HL-60/S4 treated with phorbol 12-myristate 13-acetate at 8.2 ng/mL for 4 days and 3 days (cell line): Measurements from ENCODE around the gene ZNF367.

ENCODE experiments used
- in situ Hi-C: fragments of 300-500 bp; cut with MboI; formaldehyde crosslinking; loops from 2 replicates; pipeline ENCODE4 v1.15.0; 2022; ENCODE audit warnings: low sequenced_read_pairs

The ZNF367 gene

DNA sequence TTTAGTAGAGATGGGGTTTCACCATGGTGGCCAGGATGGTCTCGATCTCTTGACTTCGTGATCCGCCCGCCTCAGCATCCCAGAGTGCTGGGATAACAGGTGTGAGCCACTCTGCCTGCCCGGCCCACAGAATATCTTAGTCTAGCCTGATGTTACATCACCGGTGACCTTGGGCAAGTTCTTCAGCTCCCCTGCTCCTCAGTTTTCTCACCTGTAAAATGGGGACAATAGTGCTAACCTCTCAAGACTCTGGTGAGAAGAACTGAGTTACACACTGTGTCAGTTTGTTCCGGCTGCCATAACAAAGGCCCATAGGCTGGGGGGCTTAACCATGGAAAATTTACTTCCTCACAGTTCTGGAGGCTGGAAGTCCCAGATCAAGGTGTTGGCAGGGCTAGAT lies 19.3 kb upstream of the ZNF367 start:
- in situ Hi-C loops, result no loop called here

DNA sequence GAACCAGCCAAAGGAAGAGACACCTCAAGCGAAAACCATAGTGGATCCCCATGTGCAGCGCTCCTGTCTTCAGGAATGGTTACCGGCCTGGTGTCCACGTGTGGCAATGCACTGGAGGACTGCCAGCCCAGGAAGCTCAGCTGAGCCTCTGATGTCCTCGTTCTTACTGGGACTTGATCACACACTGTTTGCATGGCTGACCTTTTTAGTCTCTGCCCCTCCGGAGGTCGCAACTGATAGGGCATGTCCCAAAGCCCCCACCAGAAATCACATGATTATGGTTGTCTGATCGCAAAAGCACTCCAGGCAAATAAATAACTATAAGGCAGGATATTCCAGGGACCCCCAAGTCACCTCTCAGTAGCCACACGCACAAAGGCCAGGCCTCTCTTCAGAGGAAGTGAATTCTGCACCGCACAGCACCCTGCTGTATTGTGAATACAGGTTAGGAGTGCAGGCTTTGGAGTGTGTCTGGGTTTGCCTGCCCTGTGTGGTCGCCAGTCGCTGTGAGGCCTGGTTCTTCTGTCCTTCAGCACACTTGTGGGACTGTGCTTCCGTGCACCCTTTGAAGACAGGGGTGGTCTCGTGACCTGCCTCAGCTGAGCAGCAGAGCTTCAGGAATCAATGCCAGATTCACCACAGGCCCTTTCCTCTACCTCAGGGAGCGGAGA lies 18.4 kb upstream of the ZNF367 start:
- in situ Hi-C loops, result no loop called here

DNA sequence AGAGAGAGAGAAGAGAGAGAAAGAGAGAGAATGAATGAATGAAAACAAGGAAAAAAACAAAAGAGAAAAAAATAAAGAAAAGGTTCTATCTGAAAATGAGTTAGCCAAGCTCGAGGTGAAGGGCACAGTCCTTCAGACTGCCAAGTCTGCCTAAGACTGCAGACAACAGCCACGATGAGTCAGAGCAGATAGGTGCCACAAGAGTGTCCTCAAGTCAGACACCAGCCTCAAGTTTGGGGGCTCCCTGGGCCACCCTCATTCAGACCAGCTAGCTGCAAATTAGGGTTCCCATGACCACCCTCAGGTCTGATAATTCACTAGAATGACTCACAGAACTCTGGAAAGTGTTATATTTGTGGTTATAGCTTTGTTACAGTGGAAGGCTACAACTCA lies 17.9 kb upstream of the ZNF367 start:
- in situ Hi-C loops, result no loop called here

DNA sequence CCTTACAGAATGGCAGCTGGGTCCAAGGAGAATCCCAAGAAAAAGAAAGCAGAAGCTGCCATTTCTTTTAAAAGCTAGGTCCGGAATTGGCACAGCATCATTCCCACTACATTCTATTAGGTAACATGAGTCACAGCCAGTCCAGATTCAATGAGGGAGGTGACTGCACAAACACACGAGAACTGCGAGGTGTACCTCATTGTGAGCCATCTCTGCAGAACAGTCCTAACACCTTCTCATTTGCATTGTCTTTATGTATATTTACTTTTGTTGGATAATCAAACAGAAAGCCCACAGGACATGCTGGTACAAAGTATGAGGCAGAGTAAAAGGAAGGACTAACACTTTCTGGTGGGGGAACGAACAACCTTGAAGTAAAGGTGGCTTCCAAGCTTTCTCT lies 17.2 kb upstream of the ZNF367 start:
- in situ Hi-C loops, result no loop called here

DNA sequence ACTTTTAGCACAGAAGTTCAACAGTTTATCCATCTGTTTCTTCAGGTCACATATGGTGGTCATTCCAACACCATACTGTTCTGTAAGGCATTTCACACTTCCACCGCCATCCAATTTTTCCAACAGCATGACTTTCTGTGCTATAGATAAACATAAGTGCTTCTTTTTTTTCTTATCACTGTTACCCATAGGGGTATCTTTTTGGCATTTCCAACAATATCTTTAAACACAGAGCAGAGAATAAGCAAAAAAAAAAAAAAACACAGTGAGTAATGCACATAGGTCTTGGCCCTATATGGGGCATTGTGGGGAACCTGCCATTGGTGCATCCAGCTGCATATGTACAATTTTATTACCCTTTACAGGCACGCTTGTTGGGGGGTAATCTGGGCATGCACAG lies 12.2 kb upstream of the ZNF367 start:
- in situ Hi-C loops, result no loop called here

DNA sequence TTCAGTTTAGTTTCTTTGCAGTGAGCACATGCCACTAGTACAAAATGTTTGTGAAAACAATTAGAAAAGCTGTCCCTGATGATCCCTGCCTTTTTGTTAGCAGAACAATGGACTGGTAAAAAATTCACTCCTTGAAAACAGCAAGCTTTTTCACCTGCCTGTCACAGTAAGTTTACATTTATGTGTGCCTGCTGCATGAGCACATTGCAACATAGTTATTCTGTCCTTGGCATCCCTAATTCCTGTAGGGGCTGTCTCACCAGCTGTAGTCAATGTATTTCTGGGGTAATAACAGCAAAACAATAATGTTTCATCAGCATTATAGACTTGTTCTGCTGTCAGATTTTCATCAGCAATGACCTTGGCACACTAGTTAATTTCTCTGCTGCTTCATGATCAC lies 11.6 kb upstream of the ZNF367 start:
- in situ Hi-C loops, result no loop called here

DNA sequence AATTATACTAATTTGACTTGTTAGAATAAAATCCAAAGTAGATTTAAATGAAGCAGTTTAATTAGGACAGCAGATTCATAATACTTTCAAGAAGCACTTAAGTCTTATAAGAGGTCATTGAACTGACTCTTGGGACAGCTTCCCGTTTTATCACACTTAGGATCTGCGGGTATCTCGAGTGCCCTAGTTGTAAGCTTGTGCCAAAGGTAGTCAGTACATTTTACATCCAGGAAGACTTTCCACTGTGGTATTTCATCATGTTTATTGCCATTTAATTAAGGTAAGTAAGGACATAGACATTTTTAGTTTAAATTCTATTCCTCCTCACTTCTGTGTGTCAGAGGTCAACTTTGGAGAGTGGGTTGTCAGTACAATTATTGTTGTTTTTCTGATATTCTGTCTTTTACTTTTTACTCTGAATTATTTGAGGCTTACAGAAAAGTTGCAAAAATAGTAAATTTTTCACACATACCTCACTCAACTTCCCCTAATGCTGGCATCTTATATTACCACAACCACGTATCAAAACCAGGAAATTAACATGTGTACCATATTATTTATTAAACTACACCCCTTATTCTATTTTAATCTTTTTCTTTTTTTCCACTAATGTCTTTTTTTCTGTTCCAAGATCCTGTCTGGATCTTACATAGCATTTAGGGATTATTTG lies 7.5 kb upstream of the ZNF367 start:
- in situ Hi-C loops, result no loop called here

DNA sequence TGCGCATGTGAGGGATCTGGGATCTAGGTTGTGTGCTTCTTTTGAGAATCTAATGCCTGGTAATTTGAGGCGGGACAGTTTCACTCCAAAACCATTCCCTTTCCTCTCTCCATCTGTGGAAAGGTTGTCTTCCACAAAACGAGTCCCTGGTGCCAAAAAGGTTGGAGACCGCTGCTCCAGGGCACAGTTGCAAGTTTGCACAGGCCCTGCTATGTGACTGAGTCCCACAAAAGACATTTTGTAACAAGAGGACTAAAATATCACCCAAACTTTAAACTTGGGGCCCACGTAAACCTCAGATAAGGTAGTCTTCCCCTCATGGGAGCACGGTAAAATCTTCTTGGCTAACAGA lies 5.8 kb upstream of the ZNF367 start:
- in situ Hi-C loops, result no loop called here

DNA sequence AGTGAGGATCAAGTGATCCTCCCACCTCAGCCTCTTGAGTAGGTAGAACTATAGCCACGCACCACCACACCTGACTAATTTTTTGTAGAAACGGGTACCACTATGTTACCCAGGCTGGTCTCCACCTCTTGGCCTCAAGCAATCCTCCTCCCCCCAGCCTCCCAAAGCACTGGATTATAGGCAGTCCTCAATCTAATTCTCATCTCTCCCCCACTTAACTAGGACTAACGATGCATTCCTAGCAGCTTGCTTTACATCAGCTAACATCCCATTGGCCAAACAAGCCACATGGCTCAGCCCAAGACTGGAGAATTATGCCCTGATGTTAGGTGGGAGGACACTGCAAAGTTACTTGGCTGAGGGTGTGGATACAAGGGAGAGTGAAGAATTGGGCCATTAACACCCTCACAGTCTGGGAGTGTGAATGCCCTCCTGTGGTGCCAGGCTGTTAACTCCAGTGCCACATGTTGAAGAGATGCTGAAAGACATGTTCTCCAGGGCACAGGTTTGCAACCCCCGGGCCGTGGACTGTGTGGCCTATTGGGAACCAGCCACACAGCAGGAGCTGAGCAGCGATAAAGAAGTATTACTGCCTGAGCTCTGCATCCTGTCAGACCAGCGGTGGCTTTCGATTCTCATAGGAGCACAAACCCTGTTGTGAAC lies 5.3 kb upstream of the ZNF367 start:
- in situ Hi-C loops, result no loop called here

DNA sequence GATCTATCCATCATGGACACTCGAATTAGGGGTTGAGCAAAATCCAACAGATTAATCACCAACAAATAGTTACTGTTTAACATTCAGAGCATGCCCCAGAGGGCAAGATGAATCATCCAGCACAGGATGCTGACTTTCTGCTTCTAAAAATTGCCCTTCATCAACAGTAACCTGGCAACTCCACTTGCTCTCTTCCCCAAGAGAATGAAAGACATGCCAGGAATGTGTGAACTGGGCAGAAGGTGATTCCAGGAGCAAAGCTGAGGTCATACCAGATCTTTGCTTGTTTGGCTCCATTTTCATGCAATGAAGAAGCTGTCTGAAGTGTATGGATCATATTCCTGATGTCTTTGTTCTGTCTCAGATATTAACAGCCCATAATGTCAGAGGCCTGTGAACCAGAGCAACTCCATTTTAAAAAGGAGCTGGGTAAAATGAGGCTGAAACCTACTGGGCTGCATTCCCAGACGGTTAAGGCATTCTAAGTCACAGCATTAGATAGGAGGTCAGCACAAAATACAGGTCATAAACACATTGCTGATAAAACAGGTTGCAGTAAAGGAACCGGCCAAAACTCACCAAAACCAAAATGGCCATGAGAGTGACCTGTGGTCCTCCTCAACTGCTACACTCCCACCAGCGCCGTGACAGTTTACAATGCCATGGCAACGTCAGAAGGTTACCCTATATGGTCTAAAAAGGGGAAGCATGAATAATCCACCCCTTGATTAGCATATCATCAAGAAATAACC lies 2.5 kb upstream of the ZNF367 start:
- in situ Hi-C loops, result no loop called here

DNA sequence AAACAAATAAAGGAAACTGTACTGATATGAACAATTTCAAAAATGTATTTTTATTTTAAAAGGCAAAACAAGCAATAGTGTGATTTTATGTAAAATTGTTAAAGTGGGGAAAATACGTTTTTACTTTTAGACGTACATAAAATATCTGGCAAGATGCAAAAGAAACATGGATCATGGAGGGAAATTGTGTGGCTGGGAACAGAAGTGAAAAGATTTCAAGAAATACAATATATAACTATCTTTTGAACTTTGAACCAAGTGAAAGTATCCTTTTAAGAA lies 1.5 kb upstream of the ZNF367 start:
- in situ Hi-C loops, result no loop called here

DNA sequence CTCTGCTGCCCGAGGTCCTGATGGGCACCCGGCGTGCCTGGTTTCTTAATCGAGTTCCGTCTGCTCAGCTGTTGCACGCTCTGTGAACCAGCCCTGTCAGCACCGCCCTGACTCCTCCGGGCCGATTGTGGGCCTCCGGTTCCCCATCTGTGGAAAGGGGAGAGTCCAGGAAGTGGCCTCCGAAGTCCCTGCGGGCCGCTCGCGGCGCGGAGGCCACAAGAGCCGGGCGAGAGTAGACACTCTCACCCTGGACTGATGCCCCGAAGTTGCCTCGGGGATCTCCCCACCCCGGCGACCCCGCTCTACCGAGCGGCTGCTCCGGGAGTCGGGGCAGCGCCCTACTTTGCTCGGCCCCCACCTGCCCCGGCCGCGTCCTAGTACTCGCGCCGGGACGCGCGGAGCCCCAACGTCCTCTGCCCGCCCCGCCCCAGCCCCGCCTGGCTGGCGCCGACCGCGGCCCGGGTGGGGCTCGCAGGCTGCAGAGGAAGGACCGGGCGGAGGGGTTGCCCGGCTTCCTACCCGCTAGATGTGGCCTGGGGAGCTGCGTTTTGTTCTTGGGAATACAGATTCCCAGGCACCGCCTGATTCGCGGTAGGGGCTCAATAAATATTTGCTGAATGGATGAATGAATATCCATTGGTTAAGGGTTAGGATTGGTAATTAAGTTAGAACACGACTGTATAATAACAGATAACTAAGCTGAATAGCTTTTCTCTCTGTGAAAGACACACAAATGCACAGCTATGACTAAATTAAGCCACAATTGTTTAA lies 935 bp upstream of the ZNF367 start:
- in situ Hi-C loops, result no loop called here

DNA sequence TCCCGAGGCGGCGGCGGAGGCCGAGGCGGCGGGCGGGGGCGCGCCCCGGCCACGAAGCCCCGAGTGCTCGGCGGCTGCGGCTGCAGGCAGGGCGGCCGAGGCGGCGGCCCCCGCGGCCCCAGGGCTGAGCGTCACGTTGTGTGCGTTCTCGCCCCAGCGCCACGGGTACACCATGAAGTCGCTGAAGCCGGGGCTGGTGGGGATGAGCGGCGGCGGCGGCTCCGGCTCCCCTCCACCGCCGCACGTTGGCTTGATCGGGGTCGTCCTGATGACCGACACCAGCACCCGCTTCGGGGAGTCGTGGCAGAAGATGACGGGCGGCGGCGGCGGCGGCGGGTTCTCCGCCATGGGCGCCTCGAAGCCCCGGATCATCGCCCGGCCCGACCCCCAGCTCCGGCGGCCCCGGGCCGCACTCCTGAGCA lies 498 bp downstream of the ZNF367 start:
- in situ Hi-C loops, result no loop called here

DNA sequence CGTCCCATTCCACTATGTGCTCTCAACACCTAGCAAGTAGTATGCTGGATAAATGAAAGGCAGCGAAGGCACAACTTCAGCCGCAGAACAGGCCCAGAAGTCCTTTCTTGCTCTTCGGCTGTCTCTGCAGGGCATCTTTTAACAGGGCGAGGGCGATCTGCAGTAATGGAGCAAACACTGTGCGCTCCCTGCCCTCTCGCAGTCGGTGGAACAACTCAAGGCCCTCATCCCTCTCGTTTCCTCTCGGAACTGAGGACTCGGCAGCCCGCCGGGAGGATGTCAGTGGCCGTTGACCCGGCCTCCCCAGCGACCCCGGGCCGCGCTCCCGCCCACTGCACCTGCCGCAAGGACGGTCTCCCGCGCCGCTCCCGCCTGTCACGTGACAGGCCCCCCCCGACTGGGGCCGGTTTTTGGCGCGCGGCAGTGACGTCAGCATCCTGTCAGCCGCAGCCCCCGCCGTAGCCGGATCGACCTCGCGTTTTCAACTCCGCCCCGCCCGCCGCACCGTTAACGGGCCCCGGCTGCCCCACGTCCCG lies 1.1 kb downstream of the ZNF367 start:
- in situ Hi-C loops, result no loop called here

DNA sequence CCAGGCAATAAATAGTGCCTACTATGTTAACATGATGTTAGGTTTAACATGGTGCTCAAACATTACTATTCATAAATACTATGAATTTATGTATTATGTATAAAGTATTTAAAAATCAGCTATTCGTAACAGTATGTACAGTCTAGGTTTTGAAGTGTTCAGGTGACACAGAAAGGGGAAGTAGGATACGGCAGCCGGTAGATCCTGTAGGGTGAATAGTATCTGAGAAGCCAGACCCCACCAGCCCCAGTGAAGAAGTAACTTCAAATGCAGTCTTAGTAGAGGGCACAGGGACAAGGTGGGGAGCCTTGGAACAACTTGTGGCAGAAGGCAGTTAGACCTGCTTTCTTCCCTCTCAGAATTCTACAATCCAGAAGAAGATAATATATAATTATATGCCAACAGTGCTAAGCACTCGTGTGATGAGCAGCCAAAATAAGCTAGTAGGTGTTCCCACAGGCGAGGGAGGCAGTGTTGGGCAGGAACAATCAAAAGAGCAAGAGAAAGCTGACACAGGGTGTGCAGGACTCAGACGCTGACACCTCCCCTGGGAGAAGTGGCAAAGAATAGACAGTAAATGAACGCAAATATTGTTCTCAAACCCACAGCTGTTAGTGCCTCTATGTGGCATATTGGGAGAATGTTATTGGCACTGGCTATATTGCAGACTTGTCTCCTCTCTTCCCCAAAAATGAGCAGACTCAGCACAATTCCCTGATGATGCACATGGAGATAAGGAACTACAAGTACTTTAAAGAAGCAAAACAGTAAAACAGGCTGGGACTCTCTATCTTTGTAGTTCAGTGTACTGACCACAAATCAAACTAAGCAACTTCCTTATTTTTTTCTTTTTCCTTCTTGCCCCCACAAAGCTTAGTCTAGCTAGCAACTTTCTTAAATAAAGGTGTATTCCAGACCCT lies 4.6 kb downstream of the ZNF367 start:
- in situ Hi-C loops, result no loop called here

DNA sequence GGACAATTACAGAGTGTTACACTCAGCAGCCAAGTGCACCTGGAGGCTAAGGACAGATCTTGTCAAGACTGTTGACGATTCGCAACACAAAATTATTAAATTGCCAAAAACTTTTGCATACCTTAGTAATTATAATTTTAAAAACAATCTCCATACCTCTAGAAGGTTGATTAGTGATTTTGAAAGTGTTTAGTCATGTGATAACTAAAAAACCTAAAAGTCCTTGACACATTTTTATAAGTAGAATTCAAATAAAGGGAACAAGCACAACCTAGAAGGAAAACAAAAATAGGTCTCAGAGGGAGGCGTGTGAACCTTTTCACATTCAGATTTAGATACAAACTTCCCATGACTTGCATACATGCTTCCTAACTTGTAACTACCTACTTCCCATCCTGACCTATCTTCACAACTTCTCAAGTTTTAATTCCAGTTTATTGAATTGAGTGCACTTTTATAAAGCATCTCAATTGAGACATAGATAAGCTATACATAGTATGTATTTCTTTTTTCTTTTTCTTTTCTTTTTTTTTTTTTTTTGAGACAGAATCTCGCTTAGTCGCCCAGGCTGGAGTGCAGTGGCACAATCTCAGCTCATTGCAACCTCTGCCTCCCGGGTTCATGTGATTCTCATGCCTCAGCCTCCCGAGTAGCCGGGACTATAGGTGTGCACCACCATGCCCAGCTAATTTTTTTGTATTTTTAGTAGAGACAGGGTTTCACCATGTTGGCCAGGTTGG lies 5.8 kb downstream of the ZNF367 start:
- in situ Hi-C loops, result no loop called here

DNA sequence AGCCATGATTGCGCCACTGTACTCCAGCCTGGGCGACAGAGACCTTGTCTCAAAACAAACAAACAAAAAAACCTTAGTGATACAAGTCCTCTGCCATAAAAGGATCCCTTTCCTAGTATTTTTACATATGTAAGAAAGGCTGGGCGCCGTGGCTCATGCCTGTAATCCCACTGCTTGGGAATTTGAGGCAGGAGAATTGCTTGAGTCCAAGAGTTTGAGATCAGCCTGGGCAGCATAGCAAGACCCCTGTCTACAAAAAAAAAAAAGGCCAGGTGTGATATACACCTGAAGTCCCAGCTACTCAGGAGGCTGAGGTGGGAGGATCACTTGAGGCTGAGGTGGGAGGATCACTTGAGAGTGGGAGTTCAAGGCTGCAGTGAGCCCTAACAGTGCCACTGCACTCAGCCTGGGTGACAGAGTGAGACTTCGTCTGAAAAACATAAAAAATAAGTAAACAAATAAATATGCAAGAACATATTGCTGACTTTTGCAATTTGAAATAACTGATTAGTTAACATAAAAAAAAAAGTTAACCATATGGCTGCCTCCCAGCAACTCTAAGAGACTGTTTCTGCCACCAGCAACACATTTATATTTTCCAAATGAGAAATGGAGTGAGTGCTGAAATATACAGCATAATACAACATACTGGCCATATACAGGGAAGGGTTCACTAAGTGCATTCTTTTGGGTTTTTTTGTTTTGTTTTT lies 6.9 kb downstream of the ZNF367 start:
- in situ Hi-C loops, result no loop called here

DNA sequence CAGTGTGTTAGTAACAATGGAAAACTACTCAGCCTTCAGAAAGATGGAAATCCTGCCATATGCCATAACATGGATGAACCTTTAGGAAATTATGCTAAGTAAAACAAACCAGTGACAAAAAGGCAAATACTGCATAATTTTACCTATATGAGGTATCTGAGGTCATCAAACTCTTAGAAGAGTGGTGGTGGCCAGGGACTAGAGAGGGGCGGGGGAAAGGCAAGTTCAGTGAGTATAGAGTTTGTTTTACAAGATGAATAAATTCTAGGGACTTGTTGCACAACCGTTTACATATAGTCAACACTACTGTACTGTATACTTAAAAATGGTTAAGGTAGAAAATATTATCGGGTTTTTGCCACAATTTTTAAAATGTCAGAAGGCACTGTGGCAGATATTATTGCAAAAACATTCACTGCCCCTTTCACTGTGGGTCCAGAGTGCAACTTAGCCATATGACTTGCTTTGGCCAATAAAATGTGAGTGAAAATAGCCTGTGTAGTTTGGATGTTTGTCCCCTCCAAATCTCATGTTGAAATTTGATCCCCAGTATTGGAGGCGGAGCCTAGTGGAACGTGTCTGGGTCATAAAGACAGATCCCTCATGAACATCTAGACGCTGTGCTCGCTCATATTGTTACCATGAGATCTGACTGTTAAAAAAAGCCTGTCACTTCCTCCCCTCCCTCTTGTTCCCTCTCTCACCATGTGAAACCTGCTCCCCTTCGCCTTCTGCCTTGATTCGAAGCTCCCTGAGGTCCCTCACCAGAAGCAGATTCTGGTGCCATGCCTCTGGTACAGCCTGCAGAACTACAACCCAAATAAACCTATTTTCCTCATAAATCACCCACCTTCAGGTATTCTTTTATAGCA lies 9.5 kb downstream of the ZNF367 start:
- in situ Hi-C loops, result no loop called here
